GM23248 (cell line): ENCODE data around the gene GAP43. TPM values are rescaled to one million over a fixed set of nuclear protein-coding genes. Genes with fewer than 3 reads are reported as not detected.

Experiments
- DNase-seq: peaks from one replicate; pipeline ENCODE4 v3.0.0-alpha.2; 2015
- H2AFZ ChIP-seq: fragments of 200-600 bp; sonication (generic); 2 replicates; pipeline ENCODE4 v1.6.1; 2016; ENCODE audit warnings: antibody characterized with exemption
- H3F3A ChIP-seq: fragments of 200-600 bp; sonication (generic); 2 replicates; pipeline ENCODE4 v1.6.1; 2016; ENCODE audit warnings: mild to moderate bottlenecking, antibody characterized with exemption, mixed run types; ENCODE audit not compliant: insufficient read depth
- H3K27ac ChIP-seq: fragments of 200-600 bp; sonication (generic); 2 replicates; pipeline ENCODE4 v1.5.1; 2016; ENCODE audit warnings: mild to moderate bottlenecking
- H3K27me3 ChIP-seq: fragments of 200-600 bp; sonication (generic); replicated peaks from 2 replicates; pipeline ENCODE4 v1.6.1; 2016; ENCODE audit warnings: mild to moderate bottlenecking; ENCODE audit not compliant: insufficient read depth
- H3K36me3 ChIP-seq: fragments of 200-600 bp; sonication (generic); 2 replicates; pipeline ENCODE4 v1.6.1; 2016; ENCODE audit warnings: low read depth, mild to moderate bottlenecking
- H3K4me1 ChIP-seq: fragments of 200-600 bp; sonication (generic); 2 replicates; pipeline ENCODE4 v1.6.1; 2016; ENCODE audit warnings: mild to moderate bottlenecking; ENCODE audit not compliant: insufficient read depth
- H3K4me2 ChIP-seq: fragments of 200-600 bp; sonication (generic); one replicate; pipeline ENCODE4 v1.6.1; 2016; ENCODE audit warnings: mild to moderate bottlenecking; ENCODE audit not compliant: unreplicated experiment
- H3K4me3 ChIP-seq: fragments of 200-600 bp; sonication (generic); 2 replicates; pipeline ENCODE4 v1.5.1; 2016; ENCODE audit warnings: mild to moderate bottlenecking
- H3K79me2 ChIP-seq: fragments of 200-600 bp; sonication (generic); 2 replicates; pipeline ENCODE4 v1.6.1; 2016; ENCODE audit warnings: mild to moderate bottlenecking; ENCODE audit not compliant: insufficient read depth
- H3K9ac ChIP-seq: fragments of 200-600 bp; sonication (generic); 2 replicates; pipeline ENCODE4 v1.6.1; 2016; ENCODE audit warnings: mild to moderate bottlenecking
- H3K9me2 ChIP-seq: fragments of 200-600 bp; sonication (generic); 2 replicates; pipeline ENCODE4 v1.6.1; 2016; ENCODE audit warnings: mixed run types, mild to moderate bottlenecking, moderate library complexity; ENCODE audit not compliant: insufficient read depth
- H3K9me3 ChIP-seq: fragments of 200-600 bp; sonication (generic); one replicate; pipeline ENCODE4 v1.6.1; 2017; ENCODE audit warnings: low read depth
- H4K20me1 ChIP-seq: fragments of 200-600 bp; sonication (generic); 2 replicates; pipeline ENCODE4 v1.6.0; 2016; ENCODE audit not compliant: insufficient read depth
- EZH2 ChIP-seq: fragments of 200-600 bp; sonication (generic); IDR thresholded peaks from 2 replicates; pipeline ENCODE4 v1.6.1; 2018; ENCODE audit warnings: antibody characterized with exemption, mild to moderate bottlenecking; ENCODE audit not compliant: insufficient read depth, poor library complexity, severe bottlenecking
- EZH2phosphoT487 ChIP-seq: fragments of 200-600 bp; sonication (generic); IDR thresholded peaks from 2 replicates; pipeline ENCODE4 v1.6.1; 2018; ENCODE audit warnings: antibody characterized with exemption, moderate library complexity, mild to moderate bottlenecking, low read depth; ENCODE audit not compliant: insufficient read depth
- WGBS, 2 experiments: methylation state at CpG; one replicate each; pipeline ENCODE4 v1.1.6; 2015 to 2017; ENCODE audit warnings: low lambda C conversion rate in 2 of 2, low coverage in 1 of 2; ENCODE audit errors: missing lambda C conversion rate in 2 of 2; 5-methylcytosine and 5-hydroxymethylcytosine counted together
- in situ Hi-C: fragments of 300-500 bp; cut with MboI; formaldehyde crosslinking; loops from 2 replicates; pipeline ENCODE4 v1.15.0; 2020
- polyA plus RNA-seq: library from polyadenylated mRNA; unstranded; fragments of >200 nt; fragmentation: Nextera tagmentation; extraction: Ambion mirVana; gene quantifications from 2 replicates; pipeline ENCODE4 v1.2.1, GENCODE V29; 2016
- total RNA-seq: library from RNA; depleted of rRNA; stranded (reverse); fragments of >200 nt; shearing (Covaris generic); gene quantifications from 2 replicates; pipeline ENCODE4 v1.2.3, GENCODE V29; 2014

Gene GAP43
- total and polyA plus RNA-seq, 2 experiments from 2014 or later, result 0.54 to 1.8 TPM

DNA sequence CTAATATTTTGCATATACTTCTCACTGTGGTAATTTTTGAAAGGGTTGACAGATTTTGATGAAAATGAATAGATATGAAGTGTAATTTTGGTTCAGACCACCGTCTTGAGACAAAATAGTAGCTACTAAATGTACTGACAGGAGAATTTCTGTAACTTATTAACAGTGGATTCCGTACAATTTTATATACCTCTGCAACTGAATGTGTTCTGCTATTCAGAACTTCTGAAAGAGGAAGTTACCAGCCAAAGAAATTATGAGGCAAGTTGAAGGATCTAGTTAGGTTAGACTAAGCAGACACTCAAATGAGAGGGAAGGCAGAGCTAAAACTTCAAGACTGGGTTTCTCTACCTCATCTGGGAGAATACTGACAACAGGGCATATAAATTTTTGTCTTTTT, 29.4 kb downstream of the GAP43 start:
- Histone ChIP-seq H4K20me1 (no peaks in the 10 kb centered on the region), H3K4me1 (peaks cover 19% of the 10 kb centered on the region), H3K27ac (no peak overlapping the region), H3F3A (peaks cover 19% of the 10 kb centered on the region), H3K4me3 (no peak overlapping the region), H3K27me3 (no peaks in the 10 kb centered on the region), H3K36me3 (no peaks in the 10 kb centered on the region), H3K4me2 (no peak overlapping the region), H3K9me3 (no peaks in the 10 kb centered on the region), H2AFZ (no peak overlapping the region), H3K79me2 (no peaks in the 10 kb centered on the region), H3K9me2 (no peaks in the 10 kb centered on the region), H3K9ac (no peak overlapping the region)
- 97 to 98% methylated on average over 2 of the region's 2 CpGs for WGBS, 2 experiments
- in situ Hi-C loops, result no loop called here
- TF ChIP-seq EZH2phosphoT487, result no peak
- TF ChIP-seq EZH2, result no peak
- DNase-seq, result no peak

DNA sequence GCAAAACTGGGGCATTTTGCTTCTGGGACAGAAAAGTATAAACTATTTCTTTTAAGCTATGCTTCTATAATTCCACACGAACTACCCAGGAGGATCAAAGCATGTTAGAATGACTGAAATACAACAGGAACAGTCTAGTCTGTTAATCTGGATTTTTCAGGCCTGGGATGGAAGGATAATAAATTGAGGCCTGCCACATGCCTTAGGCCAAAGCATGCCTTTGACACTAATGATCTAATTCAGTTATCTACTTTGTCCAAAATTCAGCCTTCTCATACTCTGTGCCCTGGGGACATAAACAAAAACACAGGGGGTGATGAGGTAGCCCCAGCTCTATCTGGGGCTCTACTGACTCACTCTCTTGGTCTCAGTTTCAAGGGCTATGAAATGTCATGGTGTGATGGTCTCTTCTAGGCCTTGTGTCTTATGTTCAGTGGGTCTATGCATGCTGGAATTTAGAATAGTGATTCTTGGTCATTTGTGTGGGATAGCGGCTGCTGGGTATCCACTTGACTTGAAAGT, 32.5 kb downstream of the GAP43 start:
- Histone ChIP-seq H2AFZ (no peak overlapping the region), H3K9me3 (no peaks in the 10 kb centered on the region), H3K79me2 (no peaks in the 10 kb centered on the region), H3K36me3 (no peaks in the 10 kb centered on the region), H3K4me3 (no peak overlapping the region), H3K4me1 (peaks cover 25% of the 10 kb centered on the region), H3F3A (peaks cover 31% of the 10 kb centered on the region), H3K27me3 (no peaks in the 10 kb centered on the region), H3K9me2 (no peaks in the 10 kb centered on the region), H3K27ac (no peak overlapping the region), H4K20me1 (no peaks in the 10 kb centered on the region), H3K9ac (no peak overlapping the region), H3K4me2 (no peak overlapping the region)
- TF ChIP-seq EZH2 (no peak), EZH2phosphoT487 (no peak)
- in situ Hi-C loops, result no loop called here
- WGBS, 2 experiments, result 75 to 88% methylated on average over 2 of the region's 2 CpGs
- peak; percentile 16 for DNase-seq

DNA sequence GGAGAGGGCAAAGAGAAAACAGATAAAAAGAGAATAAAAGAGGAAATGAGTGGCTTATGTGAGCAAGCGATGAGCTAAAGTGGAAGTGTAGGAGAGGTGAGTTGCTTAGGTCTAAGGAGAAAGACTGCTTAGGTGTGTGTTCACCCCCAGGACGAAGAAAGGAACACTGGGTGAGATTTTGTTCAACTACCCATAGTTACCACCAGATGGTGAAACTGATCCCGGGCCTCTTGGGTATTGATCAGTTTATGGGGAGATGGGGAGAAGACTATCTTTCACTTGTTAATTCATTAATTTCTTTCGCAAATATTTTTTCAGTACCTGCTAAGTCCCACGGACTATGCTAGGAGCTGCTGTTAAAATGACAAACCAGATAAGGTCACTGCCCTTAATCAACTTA, 33.9 kb downstream of the GAP43 start:
- peaks cover 31% of the 10 kb centered on the region for H3F3A ChIP-seq
- no peak overlapping the region for H3K4me3 ChIP-seq
- no peak overlapping the region for H3K9ac ChIP-seq
- no peaks in the 10 kb centered on the region for H3K9me2 ChIP-seq
- H3K27ac ChIP-seq, result peak overlapping the region; percentile 94
- H2AFZ ChIP-seq, result no peak overlapping the region
- H4K20me1 ChIP-seq, result no peaks in the 10 kb centered on the region
- H3K36me3 ChIP-seq, result no peaks in the 10 kb centered on the region
- no peaks in the 10 kb centered on the region for H3K27me3 ChIP-seq
- H3K4me1 ChIP-seq, result peaks cover 25% of the 10 kb centered on the region
- in situ Hi-C loops, result no loop called here
- peak overlapping the region; percentile 94 for H3K4me2 ChIP-seq
- no peak for DNase-seq
- H3K79me2 ChIP-seq, result no peaks in the 10 kb centered on the region
- H3K9me3 ChIP-seq, result no peaks in the 10 kb centered on the region
- 96 to 98% methylated on average over 5 of the region's 5 CpGs for WGBS, 2 experiments
- no peak for TF ChIP-seq EZH2phosphoT487
- TF ChIP-seq EZH2, result no peak

DNA sequence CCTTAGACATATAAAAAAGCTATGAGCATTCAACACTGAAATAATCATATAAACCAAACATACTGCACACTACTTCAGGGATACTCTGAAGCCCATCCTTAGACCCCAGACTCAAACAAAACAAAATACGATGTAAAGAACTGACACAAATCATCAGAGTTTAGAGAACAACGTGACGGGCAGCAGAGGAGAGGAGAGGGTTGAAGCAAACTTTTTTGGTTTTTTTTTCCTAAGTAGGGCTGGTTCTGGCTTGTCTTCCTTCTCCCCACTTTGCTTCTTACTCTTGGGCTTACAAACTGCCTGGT, 34.7 kb downstream of the GAP43 start:
- Histone ChIP-seq H3K9me3 (no peaks in the 10 kb centered on the region), H3K4me1 (peaks cover 25% of the 10 kb centered on the region), H3K4me3 (peak overlapping the region; percentile 80), H3K79me2 (no peaks in the 10 kb centered on the region), H4K20me1 (no peaks in the 10 kb centered on the region), H3K27me3 (no peaks in the 10 kb centered on the region), H3K4me2 (peak overlapping the region; percentile 94), H3K9ac (peak overlapping the region; percentile 96), H3K36me3 (no peaks in the 10 kb centered on the region), H2AFZ (peak overlapping the region; percentile 95), H3K27ac (peak overlapping the region; percentile 94), H3F3A (peaks cover 31% of the 10 kb centered on the region), H3K9me2 (no peaks in the 10 kb centered on the region)
- in situ Hi-C loops, result no loop called here
- TF ChIP-seq EZH2phosphoT487 (no peak), EZH2 (no peak)
- WGBS, 2 experiments, result 2 to 6% methylated on average over 3 of the region's 3 CpGs
- DNase-seq, result no peak
